ENCODE data around the gene MRNIP.

The MRNIP gene

DNA sequence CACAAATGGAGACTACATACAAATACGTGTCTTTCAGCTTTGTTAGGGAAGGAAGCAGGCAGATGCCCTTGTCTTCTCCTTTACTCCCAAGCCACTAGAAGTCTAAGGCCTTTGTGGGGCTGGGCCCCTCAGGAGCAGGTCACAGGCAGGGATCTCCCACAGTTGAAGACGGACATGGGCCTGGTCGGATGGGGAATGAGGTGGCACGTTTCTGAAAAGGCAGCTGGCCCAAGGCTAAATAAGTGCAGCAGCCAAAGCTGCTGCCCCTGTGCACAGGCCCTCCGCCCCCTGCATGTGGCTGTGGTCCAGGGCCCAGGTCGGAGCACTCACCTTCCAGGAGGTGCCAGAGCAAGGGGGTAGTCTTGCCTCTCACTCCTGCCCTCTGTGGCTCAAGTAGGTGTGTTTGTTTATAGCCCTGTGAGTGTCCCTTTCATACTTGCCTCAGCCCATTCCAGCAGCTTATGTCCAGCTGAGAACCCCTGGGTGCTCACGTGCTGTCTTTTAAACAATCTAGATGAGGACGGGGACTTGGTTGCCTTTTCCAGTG, 36.1 kb downstream of the MRNIP start:
- H3K23ac ChIP-seq (ENCODE audit: low read length), result no peak overlapping the region
- no peak overlapping the region for H4K8ac ChIP-seq (ENCODE audit: low read depth, low read length)
- no peak overlapping the region for H2BK12ac ChIP-seq (ENCODE audit: low read length)
- H3K79me2 ChIP-seq (ENCODE audit: control insufficient read depth, insufficient read depth, low read length, poor library complexity), result peaks cover 27% of the 10 kb centered on the region
- no peak overlapping the region for H2AFZ ChIP-seq (ENCODE audit: insufficient read depth, low read length, poor library complexity)
- H3K27ac ChIP-seq (ENCODE audit: low read depth, low read length), result no peak overlapping the region
- no peaks in the 10 kb centered on the region for H3K27me3 ChIP-seq (ENCODE audit: insufficient read depth, low read length)
- no peak overlapping the region for H4K12ac ChIP-seq (ENCODE audit: low read depth, low read length)
- H3K36me3 ChIP-seq (ENCODE audit: control insufficient read depth in 1 of 2, insufficient read depth in 2 of 2, low read length in 2 of 2), result peaks cover 50 to 51% of the 10 kb centered on the region in 2 experiments
- DNase-seq, result peak in 1 of 2 donors; percentile 3
- no peak overlapping the region for H3K14ac ChIP-seq (ENCODE audit: low read length)
- H3K18ac ChIP-seq (ENCODE audit: low read length), result peak overlapping the region; percentile 1
- H3K9ac ChIP-seq (ENCODE audit: low read length), result no peak overlapping the region
- H3K4me1 ChIP-seq (ENCODE audit: control insufficient read depth in 1 of 2, insufficient read depth in 2 of 2, low read length in 2 of 2), result peaks cover 27 to 31% of the 10 kb centered on the region in 2 experiments
- H3K4me2 ChIP-seq (ENCODE audit: low read length), result peak overlapping the region; percentile 74
- WGBS (ENCODE audit: extremely low coverage, insufficient coverage, insufficient read length), result no CpG with 5 or more reads among the region's 8 CpGs
- H4K91ac ChIP-seq (ENCODE audit: low read depth, low read length), result no peak overlapping the region
- H2AK5ac ChIP-seq (ENCODE audit: low read length), result no peak overlapping the region
- peaks cover 32% of the 10 kb centered on the region for H3K79me1 ChIP-seq (ENCODE audit: low read length)
- no peak overlapping the region for H3K4me3 ChIP-seq (ENCODE audit: low read depth, low read length)
- H2BK5ac ChIP-seq (ENCODE audit: low read depth, low read length, poor library complexity), result no peak overlapping the region
- H2BK120ac ChIP-seq (ENCODE audit: insufficient read depth, low read length, poor library complexity), result no peak overlapping the region
- peak overlapping the region; percentile 30 for H3K4ac ChIP-seq (ENCODE audit: low read depth, low read length)
- H3K9me3 ChIP-seq (ENCODE audit: insufficient read depth, low read depth, low read length), result no peaks in the 10 kb centered on the region

DNA sequence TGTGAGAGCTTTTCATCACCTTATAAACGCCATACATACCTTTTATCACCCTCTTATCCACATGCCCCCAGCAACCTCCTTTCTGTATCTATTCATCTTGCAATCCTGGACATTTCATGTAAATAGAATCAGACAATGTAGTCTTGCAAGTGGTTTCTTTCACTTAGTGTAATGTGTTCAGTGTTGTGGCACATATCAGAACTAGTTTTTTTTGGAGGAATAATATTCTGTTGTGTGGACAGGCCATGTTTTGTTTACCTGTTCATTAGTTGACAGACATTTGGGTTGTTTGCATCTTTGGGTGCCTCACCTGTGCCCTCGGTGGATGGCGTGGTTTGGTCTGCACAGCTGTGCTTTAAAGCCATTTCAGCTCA, 36.6 kb downstream of the MRNIP start:
- Histone ChIP-seq H3K27me3 (ENCODE audit: insufficient read depth, low read length) (no peaks in the 10 kb centered on the region), H3K23ac (ENCODE audit: low read length) (no peak overlapping the region), H3K4ac (ENCODE audit: low read depth, low read length) (peak overlapping the region; percentile 25), H2AFZ (ENCODE audit: insufficient read depth, low read length, poor library complexity) (no peak overlapping the region), H3K36me3 (ENCODE audit: control insufficient read depth in 1 of 2, insufficient read depth in 2 of 2, low read length in 2 of 2) (peaks cover 47 to 48% of the 10 kb centered on the region in 2 experiments), H4K8ac (ENCODE audit: low read depth, low read length) (no peak overlapping the region), H2BK5ac (ENCODE audit: low read depth, low read length, poor library complexity) (no peak overlapping the region), H3K18ac (ENCODE audit: low read length) (no peak overlapping the region), H2BK12ac (ENCODE audit: low read length) (no peak overlapping the region), H3K79me2 (ENCODE audit: control insufficient read depth, insufficient read depth, low read length, poor library complexity) (peaks cover 28% of the 10 kb centered on the region), H3K9ac (ENCODE audit: low read length) (no peak overlapping the region), H3K27ac (ENCODE audit: low read depth, low read length) (no peak overlapping the region), H2BK120ac (ENCODE audit: insufficient read depth, low read length, poor library complexity) (no peak overlapping the region), H4K91ac (ENCODE audit: low read depth, low read length) (no peak overlapping the region), H3K14ac (ENCODE audit: low read length) (no peak overlapping the region), H3K4me1 (ENCODE audit: control insufficient read depth in 1 of 2, insufficient read depth in 2 of 2, low read length in 2 of 2) (peaks cover 29 to 34% of the 10 kb centered on the region in 2 experiments), H3K9me3 (ENCODE audit: insufficient read depth, low read depth, low read length) (no peaks in the 10 kb centered on the region), H3K79me1 (ENCODE audit: low read length) (peaks cover 34% of the 10 kb centered on the region), H3K4me2 (ENCODE audit: low read length) (peak overlapping the region; percentile 74), H4K12ac (ENCODE audit: low read depth, low read length) (no peak overlapping the region), H2AK5ac (ENCODE audit: low read length) (no peak overlapping the region), H3K4me3 (ENCODE audit: low read depth, low read length) (no peak overlapping the region)
- no CpG with 5 or more reads among the region's 3 CpGs for WGBS (ENCODE audit: extremely low coverage, insufficient coverage, insufficient read length)
- no peak for DNase-seq

DNA sequence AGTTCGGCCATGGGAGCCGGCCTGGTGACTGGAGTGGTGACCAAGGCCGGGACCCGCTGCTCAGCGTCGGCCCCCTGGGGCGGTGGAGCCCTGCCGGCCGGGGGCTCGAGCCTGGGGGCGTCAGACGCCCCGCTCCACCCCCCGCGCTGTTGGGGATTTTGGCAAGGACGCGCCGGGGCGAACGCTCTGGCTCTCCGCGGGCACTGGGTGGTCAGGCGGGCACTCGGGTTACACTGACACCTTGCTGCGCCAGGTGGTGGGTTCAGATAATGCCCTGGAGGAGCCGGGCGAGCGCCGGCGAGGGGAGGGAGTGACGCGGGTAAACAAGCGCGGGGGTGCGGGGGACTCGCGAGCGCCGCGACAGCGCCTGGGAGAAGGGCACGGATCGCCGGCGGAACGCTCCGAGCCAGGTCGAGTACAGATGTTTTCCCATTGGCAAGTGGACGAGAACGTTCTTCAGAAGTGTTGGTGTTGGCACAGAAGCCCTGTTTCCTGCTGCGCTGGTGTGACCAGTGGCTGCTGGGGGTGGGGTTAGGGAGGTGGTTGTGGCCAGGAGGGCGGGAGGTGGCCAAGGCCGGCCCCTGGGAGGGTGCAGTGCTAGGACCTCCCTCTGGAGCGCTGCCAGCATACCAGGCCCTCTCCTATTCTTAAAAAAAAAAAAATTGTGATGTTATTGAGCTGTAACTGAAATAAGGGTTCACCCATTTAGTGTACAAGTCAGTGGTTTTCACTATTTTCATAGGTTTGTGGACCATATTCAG, 37.1 kb downstream of the MRNIP start:
- Histone ChIP-seq H3K79me2 (ENCODE audit: control insufficient read depth, insufficient read depth, low read length, poor library complexity) (peaks cover 30% of the 10 kb centered on the region), H3K4me1 (ENCODE audit: control insufficient read depth in 1 of 2, insufficient read depth in 2 of 2, low read length in 2 of 2) (peaks cover 31 to 37% of the 10 kb centered on the region in 2 experiments), H2BK12ac (ENCODE audit: low read length) (peak overlapping the region; percentile 10), H2BK5ac (ENCODE audit: low read depth, low read length, poor library complexity) (peak overlapping the region; percentile 80), H3K27me3 (ENCODE audit: insufficient read depth, low read length) (no peaks in the 10 kb centered on the region), H3K36me3 (ENCODE audit: control insufficient read depth in 1 of 2, insufficient read depth in 2 of 2, low read length in 2 of 2) (peaks cover 41 to 44% of the 10 kb centered on the region in 2 experiments), H3K4me2 (ENCODE audit: low read length) (peak overlapping the region; percentile 74), H3K4ac (ENCODE audit: low read depth, low read length) (peak overlapping the region; percentile 85), H3K4me3 (ENCODE audit: low read depth, low read length) (peak overlapping the region; percentile 95), H2AFZ (ENCODE audit: insufficient read depth, low read length, poor library complexity) (peak overlapping the region; percentile 46), H3K23ac (ENCODE audit: low read length) (no peak overlapping the region), H3K9ac (ENCODE audit: low read length) (peak overlapping the region; percentile 87), H3K14ac (ENCODE audit: low read length) (peak overlapping the region; percentile 86), H2BK120ac (ENCODE audit: insufficient read depth, low read length, poor library complexity) (peak overlapping the region; percentile 88), H4K12ac (ENCODE audit: low read depth, low read length) (peak overlapping the region; percentile 22), H3K18ac (ENCODE audit: low read length) (peak overlapping the region; percentile 92), H4K8ac (ENCODE audit: low read depth, low read length) (peak overlapping the region; percentile 64), H3K79me1 (ENCODE audit: low read length) (peaks cover 40% of the 10 kb centered on the region), H3K9me3 (ENCODE audit: insufficient read depth, low read depth, low read length) (no peaks in the 10 kb centered on the region), H2AK5ac (ENCODE audit: low read length) (peak overlapping the region; percentile 75), H4K91ac (ENCODE audit: low read depth, low read length) (peak overlapping the region; percentile 83), H3K27ac (ENCODE audit: low read depth, low read length) (peak overlapping the region; percentile 86)
- WGBS (ENCODE audit: extremely low coverage, insufficient coverage, insufficient read length), result no CpG with 5 or more reads among the region's 54 CpGs
- peak; percentile 88 to 91 for DNase-seq

GRCh38 chr5:179820483-179821297, 37.9 kb downstream of the MRNIP start, which contains the start of gene SQSTM1:
SQSTM1 (plus strand) TSS chr5:179820905; CDS start chr5:179820937, 32 bp downstream.
- WGBS (ENCODE audit: extremely low coverage, insufficient coverage, insufficient read length), result no CpG with 5 or more reads among the region's 81 CpGs
- peak within 1 kb of the TSS; percentile 92 for H3K18ac ChIP-seq (ENCODE audit: low read length)
- peak within 1 kb of the TSS; percentile 74 for H3K4me2 ChIP-seq (ENCODE audit: low read length)
- peaks cover 35 to 39% of the 10 kb centered on the region in 2 experiments for H3K36me3 ChIP-seq (ENCODE audit: control insufficient read depth in 1 of 2, insufficient read depth in 2 of 2, low read length in 2 of 2)
- H2BK120ac ChIP-seq (ENCODE audit: insufficient read depth, low read length, poor library complexity), result peak within 1 kb of the TSS; percentile 95
- peaks cover 30% of the 10 kb centered on the region for H3K79me2 ChIP-seq (ENCODE audit: control insufficient read depth, insufficient read depth, low read length, poor library complexity)
- peak within 1 kb of the TSS; percentile 95 for H3K4me3 ChIP-seq (ENCODE audit: low read depth, low read length)
- H4K12ac ChIP-seq (ENCODE audit: low read depth, low read length), result peak within 1 kb of the TSS; percentile 83
- H3K27me3 ChIP-seq (ENCODE audit: insufficient read depth, low read length), result no peaks in the 10 kb centered on the region
- H4K91ac ChIP-seq (ENCODE audit: low read depth, low read length), result peak within 1 kb of the TSS; percentile 97
- H3K9ac ChIP-seq (ENCODE audit: low read length), result peak within 1 kb of the TSS; percentile 87
- peak within 1 kb of the TSS; percentile 46 for H2AFZ ChIP-seq (ENCODE audit: insufficient read depth, low read length, poor library complexity)
- no peak within 1 kb of the TSS for H3K23ac ChIP-seq (ENCODE audit: low read length)
- H3K79me1 ChIP-seq (ENCODE audit: low read length), result peaks cover 41% of the 10 kb centered on the region
- peak within 1 kb of the TSS; percentile 99 for H2AK5ac ChIP-seq (ENCODE audit: low read length)
- H3K14ac ChIP-seq (ENCODE audit: low read length), result peak within 1 kb of the TSS; percentile 86
- peak within 1 kb of the TSS; percentile 82 for H4K8ac ChIP-seq (ENCODE audit: low read depth, low read length)
- peak within 1 kb of the TSS; percentile 92 for H2BK5ac ChIP-seq (ENCODE audit: low read depth, low read length, poor library complexity)
- peak within 1 kb of the TSS; percentile 96 for H3K4ac ChIP-seq (ENCODE audit: low read depth, low read length)
- peak within 1 kb of the TSS; percentile 94 for H3K27ac ChIP-seq (ENCODE audit: low read depth, low read length)
- DNase-seq, result peak; percentile 58 to 85
- H3K9me3 ChIP-seq (ENCODE audit: insufficient read depth, low read depth, low read length), result no peaks in the 10 kb centered on the region
- H3K4me1 ChIP-seq (ENCODE audit: control insufficient read depth in 1 of 2, insufficient read depth in 2 of 2, low read length in 2 of 2), result peaks cover 33 to 40% of the 10 kb centered on the region in 2 experiments
- H2BK12ac ChIP-seq (ENCODE audit: low read length), result peak within 1 kb of the TSS; percentile 95

Data from trophoblast cell (in vitro differentiated cells and primary cell).